Kasumi-1 (cell line): ENCODE measurements around the gene ZNF677.
"Not testable (repeated sequence)": the region's sequence is repeated elsewhere in the genome, so short reads cannot be mapped to it uniquely, and the experiment has no call there.

Experiments
- DNase-seq, 2 experiments: peaks; one replicate each; lab custom pipeline; 2025; lab: John Stamatoyannopoulos, UW

ZNF677 gene

GRCh38 chr19:53254411-53255341, at the start of gene ZNF677:
ZNF677 (minus strand) TSS chr19:53254873; CDS start chr19:53251550, 3,323 bp downstream.
- no peak for DNase-seq

GRCh38 chr19:53301341-53301740, 46.7 kb upstream of the ZNF677 start:
- not testable (repeated sequence) for DNase-seq

GRCh38 chr19:53294786-53295441, 40.2 kb upstream of the ZNF677 start:
- DNase-seq, result no peak

DNA sequence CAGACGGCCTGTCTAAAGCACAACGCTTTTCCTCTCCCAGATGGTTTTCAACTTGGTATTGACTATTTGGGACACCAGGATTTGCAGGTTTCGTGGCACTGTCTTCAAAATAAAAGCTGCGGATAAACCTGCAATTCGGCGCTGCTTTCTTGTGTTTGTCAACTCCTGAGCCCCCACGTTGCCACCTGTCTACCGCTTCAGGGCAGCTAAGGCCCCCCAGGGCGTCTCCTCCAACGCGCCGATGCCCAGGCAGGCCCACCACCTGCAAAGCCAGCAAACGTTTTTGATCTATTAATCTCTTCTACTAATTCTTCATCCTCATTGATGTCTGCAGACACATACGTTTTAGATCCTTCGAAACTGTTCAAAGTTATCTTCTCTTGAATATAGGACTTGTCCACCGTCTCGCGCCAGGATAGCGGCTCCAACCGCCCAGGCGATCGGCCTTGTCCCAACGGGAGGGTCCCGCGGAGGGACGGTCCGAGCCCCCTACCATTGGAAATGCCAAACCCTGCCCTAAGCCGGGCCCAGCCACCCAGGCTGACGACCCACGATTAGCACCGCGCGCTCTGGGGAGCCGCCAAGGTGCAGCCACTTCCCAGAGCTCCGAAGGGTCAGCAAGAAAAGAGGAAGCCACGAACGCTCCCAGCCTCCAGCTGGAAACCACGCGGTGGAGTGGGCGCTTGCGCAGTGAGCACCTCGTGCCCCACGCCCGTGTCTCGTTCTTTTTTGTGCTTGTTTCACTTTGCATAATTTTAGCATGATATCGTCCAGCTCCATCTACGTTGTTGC, 36.3 kb upstream of the ZNF677 start:
- DNase-seq, result no peak

DNA sequence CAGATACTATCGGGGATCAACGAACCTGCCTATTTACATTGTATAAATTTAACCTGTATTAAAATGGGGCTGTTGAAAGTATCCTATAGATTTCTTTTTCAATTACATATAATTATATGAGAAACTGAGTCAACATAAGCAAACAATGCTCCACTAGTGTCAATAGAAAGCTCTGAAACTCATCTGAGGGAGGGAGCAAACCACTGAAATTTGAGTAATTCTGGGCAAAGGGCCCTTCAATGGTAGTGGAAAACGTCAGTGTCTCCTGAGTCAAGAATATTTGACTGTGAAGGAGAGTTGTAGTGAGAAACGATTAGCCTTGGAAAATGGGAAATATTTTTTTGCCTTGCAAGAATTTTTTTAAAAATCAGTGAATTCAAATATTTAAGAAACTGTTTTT, 30.4 kb upstream of the ZNF677 start:
- DNase-seq, result no peak

DNA sequence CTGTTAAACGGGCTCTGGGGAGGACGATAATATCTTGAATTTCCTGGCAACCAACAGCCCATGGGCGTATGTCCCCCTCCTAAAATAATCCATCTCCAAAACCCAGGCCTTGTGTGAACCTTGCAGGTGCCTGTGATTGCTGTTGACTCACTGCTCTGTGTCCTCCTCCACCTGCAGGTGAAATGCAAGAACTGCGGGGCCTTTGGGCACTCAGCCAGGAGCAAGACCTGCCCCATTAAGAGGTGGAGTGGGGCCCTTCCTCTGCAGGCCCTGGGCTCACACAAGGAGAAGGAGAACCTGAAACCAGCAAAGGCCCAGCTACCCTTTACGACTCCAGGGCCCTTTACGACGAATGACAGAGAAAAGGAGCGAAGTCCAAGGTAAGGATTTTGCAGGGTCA, 27.3 kb upstream of the ZNF677 start:
- DNase-seq, result not testable (repeated sequence)

DNA sequence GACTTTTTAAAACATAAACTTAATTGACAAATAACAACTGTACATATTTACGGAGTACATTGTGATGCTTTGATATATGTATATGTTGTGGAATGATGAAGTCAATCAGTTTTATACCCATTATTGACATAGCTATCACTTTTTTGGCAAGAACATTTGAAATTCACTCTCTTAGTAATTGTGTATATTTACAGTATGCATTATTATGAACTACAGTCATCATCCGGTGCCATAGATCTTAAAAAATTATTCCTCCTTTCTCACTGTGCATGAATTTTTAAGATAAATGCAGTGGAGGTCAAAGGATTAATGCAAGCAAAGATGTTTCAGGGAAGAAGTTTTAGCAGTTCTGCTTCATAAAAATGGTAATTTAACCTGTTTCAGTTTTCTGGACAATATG, 20.8 kb upstream of the ZNF677 start:
- no peak for DNase-seq

- DNase-seq, result no peak
Observed at GRCh38 chr19:53272044-53272443, 17.4 kb upstream of the ZNF677 start.

DNA sequence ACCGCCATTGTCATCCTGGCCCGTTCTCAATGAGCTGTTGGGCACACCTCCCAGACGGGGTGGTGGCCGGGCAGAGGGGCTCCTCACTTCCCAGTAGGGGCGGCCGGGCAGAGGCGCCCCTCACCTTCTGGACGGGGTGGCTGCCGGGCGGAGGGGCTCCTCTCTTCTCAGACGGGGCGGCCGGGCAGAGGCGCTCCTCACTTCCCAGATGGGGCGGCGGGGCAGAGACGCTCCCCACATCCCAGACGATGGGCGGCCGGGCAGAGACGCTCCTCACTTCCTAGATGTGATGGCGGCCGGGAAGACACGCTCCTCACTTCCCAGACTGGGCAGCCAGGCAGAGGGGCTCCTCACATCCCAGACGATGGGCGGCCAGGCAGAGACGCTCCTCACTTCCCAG, 15.2 kb upstream of the ZNF677 start:
- DNase-seq, result not testable (repeated sequence)

DNA sequence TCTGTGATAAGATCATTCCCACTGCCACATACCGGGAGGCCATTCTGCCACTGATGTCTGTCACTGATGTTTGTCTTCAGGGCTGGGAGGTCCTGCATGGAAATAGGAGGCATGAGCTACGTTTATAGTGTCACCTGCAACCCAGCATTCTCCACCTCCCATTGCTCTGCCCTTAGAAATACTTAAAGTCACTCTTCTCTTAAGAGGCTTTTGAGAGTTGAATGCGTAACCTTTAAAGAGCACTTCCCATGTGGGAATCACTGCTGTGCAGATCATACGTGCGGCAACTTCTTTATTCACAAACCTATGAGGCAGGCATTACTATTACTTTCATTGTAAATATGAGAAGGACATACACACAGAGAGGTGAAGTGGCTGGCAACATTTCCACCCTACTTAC, 12.9 kb upstream of the ZNF677 start, which contains the start of gene VN1R4:
Gene VN1R4 (minus strand): TSS at position 101 of the 400 bp plus-strand sequence. CDS start 58 bp downstream, at position 43.
- DNase-seq, result not testable (repeated sequence)

- not testable (repeated sequence) for DNase-seq
Observed at GRCh38 chr19:53257715-53258342, 3.2 kb upstream of the ZNF677 start, which contains the start of gene VN1R2. VN1R2 (plus strand) TSS chr19:53258292; CDS start chr19:53258376, 84 bp downstream.

DNA sequence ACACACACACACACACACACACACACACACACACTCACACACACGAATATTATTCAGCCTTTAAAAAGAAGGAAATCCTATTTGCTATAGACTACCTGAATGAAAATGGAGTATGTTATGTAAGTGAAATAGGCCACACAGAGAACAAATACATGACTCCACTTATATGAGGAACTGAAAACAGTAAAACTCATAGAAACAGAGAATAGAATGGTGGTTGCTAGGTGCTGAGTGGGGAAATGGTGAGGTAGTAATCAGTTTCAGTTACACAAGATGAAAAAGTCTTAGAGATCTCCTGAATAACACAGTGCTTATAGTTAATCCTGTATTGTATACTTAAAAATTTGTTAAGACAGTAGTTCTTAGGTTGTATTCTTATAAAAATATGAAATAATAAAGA, 8.2 kb downstream of the ZNF677 start:
- DNase-seq, result no peak

DNA sequence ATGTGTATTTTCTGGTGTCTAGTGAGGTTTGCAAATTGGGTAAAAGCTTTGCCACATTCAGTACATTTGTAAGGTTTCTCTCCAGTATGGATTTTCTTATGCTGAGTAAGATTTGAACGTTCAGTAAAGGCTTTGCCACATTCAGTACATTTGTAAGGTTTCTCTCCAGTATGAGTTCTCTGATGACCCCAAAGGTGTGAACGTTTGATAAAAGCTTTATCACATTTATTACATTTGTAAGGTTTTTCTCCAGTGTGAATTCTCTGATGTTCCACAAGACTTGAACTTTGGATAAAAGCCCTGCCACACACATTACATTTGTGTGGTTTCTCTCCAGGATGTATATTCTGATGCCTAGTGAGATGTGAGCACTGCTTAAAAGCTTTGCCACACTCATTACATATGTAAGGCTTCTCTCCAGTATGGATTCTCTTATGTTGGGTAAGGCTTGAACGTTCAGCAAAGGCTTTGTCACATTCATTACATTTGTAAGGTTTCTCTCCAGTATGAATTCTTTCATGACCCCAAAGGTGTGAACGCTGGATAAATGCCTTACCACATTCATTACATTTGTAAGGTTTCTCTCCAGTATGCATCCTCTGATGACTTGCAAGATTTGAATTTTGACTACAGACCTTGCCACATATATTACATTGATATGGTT, 17.4 kb downstream of the ZNF677 start:
- no peak for DNase-seq

GRCh38 chr19:53224606-53225005, 30.1 kb downstream of the ZNF677 start:
- DNase-seq, result no peak

DNA sequence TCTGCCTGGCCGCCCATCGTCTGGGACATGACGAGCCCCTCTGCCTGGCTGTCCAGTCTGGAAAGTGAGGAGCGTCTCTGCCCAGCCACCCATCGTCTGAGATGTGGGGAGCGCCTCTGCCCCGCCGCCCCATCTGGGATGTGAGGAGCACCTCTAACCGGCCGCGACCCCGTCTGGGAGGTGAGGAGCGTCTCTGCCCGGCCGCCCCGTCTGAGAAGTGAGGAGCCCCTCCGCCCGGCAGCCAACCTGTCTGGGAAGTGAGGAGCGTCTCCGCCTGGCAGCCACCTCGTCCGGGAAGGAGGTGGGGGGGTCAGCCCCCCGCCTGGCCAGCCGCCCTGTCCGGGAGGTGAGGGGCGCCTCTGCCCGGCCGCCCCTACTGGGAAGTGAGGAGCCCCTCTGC, 32.0 kb downstream of the ZNF677 start:
- not testable (repeated sequence) for DNase-seq

DNA sequence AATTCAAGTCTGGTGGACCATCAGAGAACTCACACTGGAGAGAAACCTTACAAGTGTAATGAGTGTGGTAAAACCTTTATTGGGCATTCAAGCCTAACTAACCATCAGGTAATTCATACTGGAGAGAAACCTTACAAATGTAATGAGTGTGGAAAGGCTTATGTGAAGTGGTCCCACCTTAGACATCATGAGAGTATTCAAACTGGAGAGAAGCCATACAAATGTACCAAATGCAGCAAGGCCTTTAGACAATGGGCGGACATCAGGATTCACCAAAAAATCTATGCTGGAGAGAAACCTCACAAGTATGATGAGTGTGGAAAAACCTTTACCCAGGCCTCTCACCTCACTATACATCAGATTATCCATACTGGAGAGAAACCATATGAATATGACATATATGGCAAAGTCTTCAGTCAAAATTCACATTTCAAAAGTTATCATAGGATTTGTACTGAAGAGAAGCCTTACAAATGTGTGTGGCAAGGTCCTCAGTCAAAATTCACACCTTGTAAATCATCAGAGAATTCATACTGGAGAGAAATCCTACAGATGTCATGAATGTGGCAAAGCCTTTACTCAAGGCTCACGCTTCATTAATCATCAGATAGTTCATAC, 41.9 kb downstream of the ZNF677 start:
- no peak for DNase-seq

DNA sequence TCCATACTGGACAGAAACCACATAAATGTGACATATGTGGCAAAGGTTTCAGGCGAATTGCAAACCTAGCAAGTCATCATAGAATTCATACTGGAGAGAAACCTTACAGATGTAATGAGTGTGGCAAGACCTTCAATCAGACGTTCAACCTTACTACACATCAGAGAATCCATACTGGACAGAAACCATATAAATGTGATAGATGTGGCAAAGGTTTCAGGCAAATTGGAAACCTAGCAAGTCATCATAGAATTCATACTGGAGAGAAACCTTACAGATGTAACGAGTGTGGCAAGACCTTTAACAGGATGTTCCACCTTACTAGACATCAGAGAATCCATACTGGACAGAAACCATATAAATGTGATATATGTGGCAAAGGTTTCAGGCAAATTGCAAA, 43.1 kb downstream of the ZNF677 start:
- not testable (repeated sequence) for DNase-seq

DNA sequence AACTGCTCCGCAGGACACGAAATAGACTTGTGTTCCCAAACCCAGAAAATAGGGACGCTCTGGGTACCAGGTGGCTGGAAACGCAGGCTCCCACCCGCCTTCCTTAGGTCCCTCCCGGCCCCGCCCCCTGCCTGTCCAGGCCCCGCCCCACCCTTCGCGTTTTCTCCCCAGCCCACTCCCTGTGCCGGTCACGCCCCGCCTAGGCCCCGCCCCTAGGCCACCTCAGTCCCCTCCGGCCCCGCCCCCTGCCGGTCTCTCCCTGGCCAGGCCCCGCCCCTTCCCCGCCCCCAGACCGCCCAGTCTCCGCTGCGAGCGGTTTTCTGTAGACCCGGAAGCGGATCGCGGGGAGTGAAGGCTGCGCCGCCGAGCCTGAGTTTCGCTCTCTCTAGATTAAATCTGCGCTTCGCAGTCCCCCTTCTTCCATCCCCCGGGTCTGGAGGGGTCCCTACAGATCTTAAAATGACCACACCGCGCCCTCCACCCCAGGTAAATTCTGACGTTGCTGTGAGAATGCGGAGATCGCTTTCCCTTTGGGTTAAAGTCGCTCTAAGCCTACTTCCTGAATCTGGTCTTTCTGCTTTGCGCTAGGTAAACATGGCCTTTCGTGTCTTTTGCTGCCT, 57.8 kb downstream of the ZNF677 start:
- DNase-seq, result no peak

DNA sequence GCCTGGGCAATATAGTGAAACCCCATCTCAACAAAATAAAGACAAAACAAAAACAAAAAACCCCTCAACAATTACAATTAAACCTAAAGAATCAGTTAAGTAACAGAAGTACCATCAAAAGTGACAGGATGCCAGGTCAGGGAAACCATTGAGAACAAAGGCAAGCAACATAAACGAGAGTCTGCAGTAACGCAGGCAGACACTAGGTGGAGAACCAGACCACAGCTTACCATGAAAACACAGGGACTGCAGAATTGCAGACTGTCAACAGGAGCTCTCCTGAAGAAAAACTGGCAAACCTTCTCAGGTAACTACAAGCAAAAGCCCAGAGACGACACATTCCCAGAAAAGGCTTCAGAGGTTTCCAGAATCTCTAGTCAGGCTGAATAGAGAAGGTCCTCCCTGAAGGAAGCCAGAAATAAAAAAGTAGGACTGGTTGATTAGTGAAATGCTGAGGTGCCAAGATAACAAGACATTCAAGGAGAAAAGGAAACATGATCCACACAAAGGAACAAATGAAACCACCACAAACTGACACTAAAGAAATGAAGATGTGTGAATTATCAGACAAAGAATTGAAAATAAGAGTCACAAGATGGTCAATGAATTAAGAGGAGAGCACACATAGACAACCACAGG, 59.3 kb downstream of the ZNF677 start:
- peak; percentile 75 to 80 for DNase-seq
